GM03348 (cell line): ENCODE data around the gene ZNF771.

Experiments used
- DNase-seq: peaks from one replicate; pipeline ENCODE4 v3.0.0; 2012; ENCODE audit warnings: low spot score

Gene ZNF771

DNA sequence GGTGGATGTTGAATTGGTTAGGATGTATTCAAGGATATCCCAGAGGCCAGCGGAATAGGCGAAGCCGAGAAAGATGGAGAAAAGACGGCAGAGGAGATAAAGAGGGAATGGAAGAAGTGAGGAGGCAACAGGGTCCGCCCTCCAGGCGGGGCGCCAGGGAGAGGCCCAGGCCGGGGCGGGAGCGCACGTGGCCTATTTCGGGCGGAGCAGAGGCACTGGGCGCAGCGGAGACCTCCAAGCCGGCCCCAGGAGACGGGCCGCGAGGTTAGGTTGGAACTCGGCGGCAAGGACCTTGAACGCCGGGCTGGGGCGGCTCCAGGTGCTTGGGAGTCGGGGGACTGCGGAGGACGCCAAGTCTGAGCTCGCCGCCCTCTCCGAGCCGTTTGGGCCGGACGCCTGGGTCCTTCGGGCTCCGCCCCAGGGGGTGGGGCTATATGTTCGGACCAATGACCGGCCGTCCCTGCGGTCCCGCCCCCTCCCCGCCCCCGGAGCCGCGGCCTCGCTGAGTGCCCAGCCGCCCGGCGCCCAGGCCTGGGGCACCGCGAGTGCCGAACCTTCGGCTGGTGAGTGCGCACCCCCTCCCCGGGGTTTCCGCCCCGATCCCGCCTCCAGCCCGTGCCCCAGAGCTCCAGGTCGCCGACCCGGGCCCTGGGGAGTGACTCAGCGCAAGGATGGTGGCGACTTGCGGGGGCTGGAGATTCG lies at the start of gene ZNF771:
Gene ZNF771, plus strand, starts transcription at position 505 of the 702 bp plus-strand sequence. CDS start 448 bp downstream, outside the sequence.
- DNase-seq = peak; percentile 97

- DNase-seq = no peak
Observed at GRCh38 chr16:30357715-30358576, 49.5 kb upstream of the ZNF771 start.

DNA sequence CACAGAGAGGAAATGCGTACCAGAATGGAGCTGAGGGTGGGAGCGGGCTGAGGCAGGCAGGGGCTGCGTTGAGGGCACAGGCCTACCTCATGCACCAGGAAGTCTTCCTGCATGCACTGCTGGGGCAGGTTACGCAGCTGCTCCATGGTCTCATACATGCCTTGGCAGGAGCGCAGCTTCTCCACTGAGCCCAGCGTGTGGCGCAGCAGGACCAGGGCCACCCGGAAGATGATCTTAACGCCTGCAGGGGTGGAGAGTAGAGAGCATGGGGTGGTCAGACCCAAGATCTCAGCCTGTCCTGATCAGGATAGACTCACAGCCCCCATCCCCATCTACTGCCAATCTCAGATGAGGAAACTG lies 48.8 kb upstream of the ZNF771 start:
- DNase-seq = no peak

DNA sequence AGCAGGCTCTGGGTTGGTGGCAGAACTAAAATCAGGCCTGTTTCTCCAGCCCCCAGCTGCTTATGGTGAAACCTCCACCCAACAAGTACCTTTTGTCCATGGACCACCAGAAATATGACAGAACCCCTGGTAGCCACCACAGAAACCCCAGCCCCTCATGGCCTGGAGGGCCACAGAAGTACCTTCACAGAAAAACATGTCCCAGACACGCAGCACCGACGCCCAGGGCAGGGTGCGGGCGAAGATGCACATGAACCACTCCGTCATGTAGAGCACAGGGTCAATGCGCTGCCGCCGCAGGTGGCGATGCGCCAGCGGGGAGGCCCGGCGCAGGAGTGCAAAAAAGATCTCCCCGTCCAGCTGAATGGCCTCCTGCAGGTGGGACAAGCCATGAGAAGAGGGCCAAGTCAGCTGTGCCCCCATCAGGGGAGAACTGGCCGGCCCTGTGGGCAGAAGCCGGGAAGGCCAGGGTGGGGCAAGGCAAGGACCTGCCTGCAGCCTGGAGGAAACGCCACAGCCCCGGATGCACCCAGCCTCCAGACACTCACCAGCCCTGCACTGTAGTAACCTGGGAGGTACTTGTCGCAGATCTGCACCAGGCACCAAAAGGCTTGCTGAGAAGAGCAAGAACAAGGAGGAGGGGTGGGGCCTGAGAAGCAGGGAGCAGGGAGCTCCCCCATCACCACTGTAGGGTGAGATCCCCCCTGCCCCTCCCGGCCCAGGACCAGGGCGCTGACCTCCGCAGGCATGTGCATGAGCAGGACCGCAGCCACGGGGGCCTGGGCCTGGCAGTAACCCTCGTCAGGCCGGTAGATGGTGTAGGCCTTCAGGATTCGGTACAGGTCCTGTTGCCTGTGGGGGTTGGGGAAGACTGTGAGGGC lies 48.2 kb upstream of the ZNF771 start:
- no peak for DNase-seq

GRCh38 chr16:30359871-30360170 lies 47.6 kb upstream of the ZNF771 start:
- DNase-seq = no peak

- no peak for DNase-seq
Observed at GRCh38 chr16:30361180-30361579, 46.2 kb upstream of the ZNF771 start.

GRCh38 chr16:30365200-30365599 lies 42.2 kb upstream of the ZNF771 start:
- no peak for DNase-seq

DNA sequence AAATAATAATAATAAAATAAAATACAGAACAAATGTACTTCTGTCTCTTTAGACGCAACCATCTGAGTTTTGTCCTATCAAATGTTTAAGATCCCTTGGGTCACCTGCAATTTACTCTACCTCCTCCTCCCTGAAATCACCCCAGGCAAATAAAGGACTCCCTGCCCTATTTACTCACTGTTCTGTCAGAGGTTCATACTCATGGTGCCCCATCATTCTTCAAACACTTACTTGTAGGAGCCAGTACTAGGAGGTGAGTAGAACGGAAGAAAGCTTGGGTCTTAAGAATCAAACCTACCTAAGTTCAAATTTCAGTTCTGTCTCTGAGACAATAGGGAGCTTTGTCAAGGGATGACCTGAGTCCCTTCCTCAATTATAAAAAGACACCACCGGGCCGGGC lies 40.9 kb upstream of the ZNF771 start:
- no peak for DNase-seq

- no peak for DNase-seq
Observed at GRCh38 chr16:30367349-30368009, 39.9 kb upstream of the ZNF771 start.

DNA sequence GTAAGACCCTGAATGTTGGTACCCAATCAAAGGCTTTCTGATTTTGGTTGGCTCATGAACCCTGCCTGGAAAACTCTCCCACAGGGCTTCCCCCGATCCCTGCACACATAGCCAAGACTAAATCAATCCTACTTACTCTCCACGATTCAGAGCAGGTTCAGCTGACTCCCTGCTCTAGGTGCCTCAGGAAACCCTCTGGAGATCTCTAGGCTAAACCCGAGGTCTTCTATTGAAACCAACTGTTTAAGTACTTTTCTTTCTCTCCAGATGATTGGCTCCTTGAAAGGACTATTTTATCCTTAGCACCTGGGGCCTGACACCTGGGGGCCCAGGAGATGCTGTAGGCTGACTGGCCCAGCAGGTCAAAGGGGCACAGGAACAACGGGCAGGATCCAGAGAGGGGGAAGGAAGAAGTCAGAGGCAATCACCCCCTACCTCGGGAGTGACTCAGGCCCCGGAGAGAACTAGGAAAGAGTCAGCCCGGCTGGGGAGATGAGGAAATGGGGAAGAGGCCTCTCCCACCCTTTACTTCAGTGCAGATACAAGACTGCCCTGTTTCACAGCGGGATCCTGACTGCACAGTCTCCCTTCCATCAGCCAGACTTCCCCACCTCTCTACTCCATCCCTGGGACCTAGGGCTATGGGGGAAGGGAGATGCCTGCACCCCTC lies 39.1 kb upstream of the ZNF771 start:
- DNase-seq = peak; percentile 60

GRCh38 chr16:30368792-30369090 lies 38.7 kb upstream of the ZNF771 start:
- DNase-seq = no peak

DNA sequence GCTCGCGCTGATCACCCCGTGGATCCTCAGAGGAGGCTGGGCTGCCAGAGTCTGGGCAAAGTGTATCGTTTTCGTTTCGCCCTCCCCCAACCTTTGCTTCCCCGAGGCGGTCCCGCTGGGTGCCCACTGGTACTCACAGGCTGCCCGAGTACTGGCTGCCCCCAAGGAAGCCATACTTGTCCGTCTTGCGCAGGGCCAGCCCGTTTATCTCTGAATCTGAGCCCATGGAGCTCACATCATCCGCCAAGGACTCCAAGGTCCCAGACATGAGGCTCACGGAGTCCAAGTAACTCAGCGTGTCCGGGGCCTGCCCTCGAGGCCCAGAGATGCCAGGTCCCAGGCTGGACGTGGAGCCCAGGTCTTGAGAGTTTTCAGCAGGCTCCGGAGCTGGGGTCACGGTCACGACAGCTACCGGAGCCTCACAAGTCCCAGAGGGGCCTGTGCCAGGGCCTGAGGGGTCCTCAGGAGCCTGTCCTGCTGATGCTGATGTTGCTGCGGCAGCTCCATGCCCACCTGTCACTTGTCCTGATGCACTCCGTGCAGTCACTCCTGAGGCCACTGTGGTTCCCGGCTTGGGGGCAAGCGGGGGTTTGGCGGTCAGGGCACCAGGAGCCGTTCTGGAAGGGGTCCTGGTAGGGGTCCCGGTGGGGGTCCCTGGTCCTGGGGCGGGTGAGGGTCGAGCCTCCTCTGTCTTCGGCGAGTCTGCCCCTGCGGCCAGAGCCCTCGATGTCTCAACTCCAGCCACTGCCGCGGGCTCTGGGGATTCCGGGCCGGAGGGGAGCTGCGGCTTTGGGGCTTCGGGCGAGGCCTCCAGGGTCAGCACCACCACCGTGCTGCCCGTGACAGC lies 38.1 kb upstream of the ZNF771 start:
- no peak for DNase-seq

DNA sequence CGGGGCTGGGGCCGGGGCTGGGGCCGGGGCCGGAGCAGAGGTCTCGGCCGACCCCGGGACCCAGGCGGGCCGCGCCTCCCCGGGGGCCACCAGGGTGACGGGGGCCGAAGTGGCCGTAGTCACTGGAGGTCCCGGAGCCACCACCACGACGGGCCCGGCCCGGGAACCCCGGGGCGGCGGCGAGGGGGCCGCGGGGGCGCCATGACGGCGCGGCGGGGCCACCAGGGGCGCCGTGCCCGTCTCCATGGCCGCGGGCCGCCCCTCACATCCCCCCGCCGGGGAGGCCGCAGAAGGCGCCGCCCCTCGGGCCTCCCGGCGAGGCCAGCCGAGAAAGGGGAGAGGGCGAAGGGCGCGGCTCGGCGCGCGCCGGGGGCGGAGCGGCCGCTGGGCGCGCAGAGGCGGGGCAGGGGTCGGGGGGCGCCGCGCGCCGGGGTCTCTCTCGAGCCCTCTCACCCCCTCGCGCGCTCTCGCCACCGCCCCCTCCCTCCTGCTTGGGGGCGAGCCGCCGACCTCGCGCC lies 37.4 kb upstream of the ZNF771 start:
- DNase-seq = no peak

- DNase-seq = peak; percentile 98
Observed at GRCh38 chr16:30370456-30371247, 36.8 kb upstream of the ZNF771 start, which contains the start of gene TBC1D10B. Gene TBC1D10B (minus strand): TSS chr16:30370494. CDS start chr16:30370183, 311 bp downstream.

- no peak for DNase-seq
Observed at GRCh38 chr16:30371248-30371816, 36.1 kb upstream of the ZNF771 start.

DNA sequence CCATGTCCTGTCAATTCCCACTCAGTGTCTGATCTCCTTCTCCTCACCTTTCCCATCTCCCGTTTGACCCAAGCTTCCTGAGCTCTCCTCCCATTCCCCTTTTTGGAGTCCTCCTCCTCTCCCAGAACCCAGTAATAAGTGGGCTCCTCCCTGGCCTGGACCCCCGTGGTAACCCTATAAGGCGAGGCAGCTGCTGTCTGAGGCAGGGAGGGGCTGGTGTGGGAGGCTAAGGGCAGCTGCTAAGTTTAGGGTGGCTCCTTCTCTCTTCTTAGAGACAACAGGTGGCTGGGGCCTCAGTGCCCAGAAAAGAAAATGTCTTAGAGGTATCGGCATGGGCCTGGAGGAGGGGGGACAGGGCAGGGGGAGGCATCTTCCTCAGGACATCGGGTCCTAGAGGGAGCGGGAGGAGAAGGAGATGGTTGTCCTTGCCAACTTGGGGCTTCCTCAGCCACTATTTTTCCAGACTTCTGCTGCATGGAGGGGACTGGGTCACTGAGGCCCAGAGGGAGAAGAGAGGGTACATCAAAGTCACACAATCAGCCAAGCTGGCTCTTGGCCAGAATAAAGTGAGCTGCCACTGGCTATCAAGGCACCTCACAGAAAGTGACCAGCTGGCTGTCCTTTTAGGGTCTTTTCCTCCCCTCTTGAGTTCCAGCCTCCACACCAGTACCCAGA lies 35.2 kb upstream of the ZNF771 start:
- no peak for DNase-seq

DNA sequence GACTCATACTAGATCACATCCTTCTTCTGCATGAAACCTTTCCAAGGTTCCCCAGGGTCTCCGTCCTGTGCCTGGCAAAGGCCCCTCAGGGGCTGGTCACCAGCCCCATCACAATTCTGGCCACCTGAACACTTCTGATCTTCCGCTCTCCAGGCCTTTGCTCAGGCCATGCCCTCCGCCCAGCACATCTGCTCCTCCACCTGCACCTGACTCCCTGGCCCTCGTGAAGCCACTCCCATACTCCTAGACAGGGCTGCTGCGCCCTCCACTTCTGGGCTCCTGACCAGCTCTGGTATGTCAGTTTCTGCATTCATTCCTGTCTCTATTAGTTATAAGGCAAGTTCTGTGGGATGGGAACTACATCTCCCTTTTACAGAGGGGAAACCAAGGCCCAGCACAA lies 34.7 kb upstream of the ZNF771 start:
- DNase-seq = no peak

DNA sequence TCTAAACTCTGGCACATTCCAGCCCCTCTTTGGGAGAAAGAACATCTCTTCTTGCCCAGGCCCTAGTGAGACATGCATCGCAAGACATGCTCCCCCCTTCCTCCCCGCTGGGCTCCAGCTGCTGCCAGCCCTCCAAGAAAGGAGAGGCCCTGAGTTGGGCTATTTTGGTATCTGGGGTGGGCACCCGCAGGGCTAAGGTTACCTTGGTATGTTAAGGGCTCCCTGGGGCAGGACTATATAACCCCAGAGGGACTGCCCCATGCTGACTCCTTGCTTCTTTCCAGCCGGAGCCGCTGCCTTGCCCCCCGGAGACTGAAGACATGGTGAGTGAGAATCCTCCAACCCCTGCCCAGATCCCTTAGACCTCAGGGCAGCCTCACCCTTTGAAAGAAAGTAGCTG lies 32.9 kb upstream of the ZNF771 start, which contains the start of gene MYL11:
Gene MYL11, plus strand, starts transcription at position 265 of the 400 bp plus-strand sequence. Its CDS starts 56 bp downstream, at position 321.
- no peak for DNase-seq

DNA sequence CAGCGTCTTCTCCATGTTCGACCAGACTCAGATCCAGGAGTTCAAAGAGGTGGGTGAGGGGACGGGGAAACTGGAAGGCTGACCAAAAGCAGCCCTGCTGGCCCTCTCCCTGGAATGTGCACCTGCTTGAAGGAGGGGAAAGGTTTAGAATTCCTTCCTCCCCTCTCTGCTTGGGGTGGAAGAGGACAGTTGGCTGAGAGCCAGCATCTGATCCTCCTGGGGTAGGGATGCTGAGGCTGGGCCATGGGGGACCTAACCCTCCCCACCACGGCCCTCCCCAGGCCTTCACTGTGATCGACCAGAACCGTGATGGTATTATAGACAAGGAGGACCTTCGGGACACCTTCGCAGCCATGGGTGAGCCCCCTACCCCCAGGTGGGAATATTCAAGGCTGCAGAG lies 31.5 kb upstream of the ZNF771 start:
- DNase-seq = no peak
